Activated effector memory CD4-positive, alpha-beta T cell treated with Interleukin-2 at 50 U/mL for 16 hours (primary cell): ENCODE results near the gene MRPS34.

Source experiments
- DNase-seq: peaks from one replicate; pipeline ENCODE4 v3.0.0-alpha.2; 2020

MRPS34 gene

DNA sequence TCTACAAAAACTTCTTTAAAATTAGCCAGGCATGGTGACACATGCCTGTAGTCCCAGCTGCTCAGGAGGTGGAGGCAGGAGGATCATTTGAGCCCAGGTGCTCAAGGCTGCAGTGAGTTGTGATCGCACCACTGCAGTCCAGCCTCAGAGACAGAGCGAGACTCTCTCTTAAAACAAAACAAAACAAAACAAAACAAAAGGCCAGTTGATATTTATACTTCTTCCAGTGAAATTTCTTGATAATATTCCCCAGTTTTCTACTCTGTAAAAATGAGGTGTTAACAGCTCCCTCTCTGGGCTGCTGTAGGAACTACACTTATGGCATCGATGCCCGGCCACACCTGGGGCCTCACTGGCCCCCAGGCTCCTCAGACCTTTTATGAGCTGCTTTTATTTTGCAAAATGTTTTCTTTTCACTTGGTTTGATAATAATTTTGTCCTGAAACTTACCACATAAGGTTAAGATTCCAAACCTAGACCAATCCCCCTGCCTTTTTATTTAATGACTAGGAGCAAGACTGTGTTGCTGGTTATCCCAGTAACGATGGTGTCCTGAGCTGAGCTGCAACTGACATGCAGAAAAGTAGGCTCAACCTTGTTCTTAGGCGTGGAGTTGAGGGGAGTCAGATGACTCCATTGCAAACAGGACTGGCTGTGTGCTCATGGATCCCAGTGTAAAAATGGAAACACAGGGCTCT lies 49.3 kb downstream of the MRPS34 start:
- DNase-seq: peak; percentile 13
